Testis (tissue), 3 donors: Measurements from ENCODE around the gene MINDY3. TPM values are rescaled to one million over a fixed set of nuclear protein-coding genes. Genes with fewer than 3 reads are reported as not detected.

Experiments used
- DNase-seq: peaks from one replicate; pipeline ENCODE4 v3.0.0-alpha.2; 2019
- H3K27ac ChIP-seq, 2 donors: fragments of 200-600 bp; sonication (generic); one replicate each; pipeline ENCODE4 v1.5.1; 2019
- H3K27me3 ChIP-seq: fragments of 200-600 bp; sonication (generic); one replicate; pipeline ENCODE4 v1.5.1; 2019
- H3K36me3 ChIP-seq: fragments of 200-600 bp; sonication (generic); one replicate; pipeline ENCODE4 v1.5.1; 2017; ENCODE audit warnings: low read depth; ENCODE audit errors: missing control alignments
- H3K4me1 ChIP-seq: fragments of 200-600 bp; sonication (generic); one replicate; pipeline ENCODE4 v1.5.1; 2019
- H3K4me3 ChIP-seq, 2 donors: fragments of 200-600 bp; sonication (generic); one replicate each; pipeline ENCODE4 v1.5.1; 2017 to 2019
- H3K9me3 ChIP-seq: fragments of 200-600 bp; sonication (generic); one replicate; pipeline ENCODE4 v1.5.1; 2017
- CTCF ChIP-seq, 3 experiments: fragments of 450-650 bp in 2 of 3; fragments of 200-600 bp in 1 of 3; sonication (generic) in 1 of 3; IDR thresholded peaks; one replicate each; pipeline ENCODE4 v1.5.1; 2016 to 2019; ENCODE audit warnings: antibody characterized with exemption in 3 of 3, mild to moderate bottlenecking in 2 of 3, moderate library complexity in 1 of 3
- POLR2A ChIP-seq: fragments of 450-650 bp; IDR thresholded peaks from one replicate; pipeline ENCODE4 v1.6.1; 2017; ENCODE audit warnings: antibody characterized with exemption, mild to moderate bottlenecking, moderate library complexity
- WGBS, 2 donors: methylation state at CpG; one replicate each; pipeline ENCODE4 v1.1.5; 2018; 5-methylcytosine and 5-hydroxymethylcytosine counted together
- intact Hi-C: fragments of 100-400 bp; cut with DNase I; formaldehyde crosslinking; loops from one replicate; pipeline ENCODE4 v1.15.1; 2023; ENCODE audit warnings: low total_unique reads
- polyA plus RNA-seq: library from polyadenylated mRNA; stranded (reverse); fragments of 350-450 nt; fragmentation: Illumina TruSeq; extraction: RNeasy Lipid Tissue Mini Kit (QIAGEN cat#74804); gene quantifications from one replicate; pipeline ENCODE4 v1.2.3, GENCODE V29; 2014; ENCODE audit warnings: low read depth, low replicate concordance; ENCODE audit not compliant: insufficient read depth
- total RNA-seq, 2 donors: library from RNA; depleted of rRNA; stranded (reverse); fragments of >200 nt; gene quantifications; one replicate each; pipeline ENCODE4 v1.2.3, GENCODE V29; 2016

The MINDY3 gene
- total and polyA plus RNA-seq, 3 donors from 2014 or later: 33.9 to 39.8 (median 39.6) TPM

- Histone ChIP-seq H3K4me3 (no peak overlapping the region), H3K27ac (no peak overlapping the region), H3K36me3 (no peaks in the 10 kb centered on the region), H3K4me1 (no peaks in the 10 kb centered on the region), H3K9me3 (no peaks in the 10 kb centered on the region), H3K27me3 (no peaks in the 10 kb centered on the region)
- intact Hi-C loops: no loop called here
- 86 to 90% methylated on average over 4 of the region's 4 CpGs for WGBS, 2 donors
- DNase-seq: no peak
- no peak for TF ChIP-seq CTCF (IDR thresholded peaks at IDR 0.05)
- TF ChIP-seq POLR2A: no peak
These were observed 56.2 kb downstream of the MINDY3 start for GRCh38 chr10:15804109-15804508.

- Histone ChIP-seq H3K27ac (no peak overlapping the region), H3K4me3 (no peak overlapping the region), H3K4me1 (no peaks in the 10 kb centered on the region), H3K36me3 (no peaks in the 10 kb centered on the region), H3K27me3 (no peaks in the 10 kb centered on the region), H3K9me3 (no peaks in the 10 kb centered on the region)
- WGBS, 2 donors: 69 to 95% methylated on average over 3 of the region's 3 CpGs
- DNase-seq: no peak
- TF ChIP-seq CTCF (IDR thresholded peaks at IDR 0.05) (no peak), POLR2A (no peak)
- intact Hi-C loops: no loop called here
These were observed 57.8 kb downstream of the MINDY3 start for GRCh38 chr10:15802375-15802949.

- WGBS, 2 donors: 91 to 99% methylated on average over 3 of the region's 3 CpGs
These were observed 58.7 kb downstream of the MINDY3 start for GRCh38 chr10:15801641-15802040.

GRCh38 chr10:15801147-15801546, 59.2 kb downstream of the MINDY3 start:
- DNase-seq: no peak
- Histone ChIP-seq H3K9me3 (no peaks in the 10 kb centered on the region), H3K36me3 (no peaks in the 10 kb centered on the region), H3K4me1 (no peaks in the 10 kb centered on the region), H3K4me3 (no peak overlapping the region), H3K27me3 (no peaks in the 10 kb centered on the region), H3K27ac (no peak overlapping the region)
- TF ChIP-seq POLR2A: no peak
- TF ChIP-seq CTCF (IDR thresholded peaks at IDR 0.05): no peak
- 85 to 91% methylated on average over 1 of the region's 1 CpG for WGBS, 2 donors
- intact Hi-C loops: no loop called here

More at GRCh38 chr10:15801641-15802040, 58.7 kb downstream of the MINDY3 start:
- no peaks in the 10 kb centered on the region for H3K4me1 ChIP-seq
- no peak overlapping the region for H3K4me3 ChIP-seq
- H3K27ac ChIP-seq: no peak overlapping the region
- no peak for TF ChIP-seq CTCF (IDR thresholded peaks at IDR 0.05)
- no peaks in the 10 kb centered on the region for H3K27me3 ChIP-seq
- intact Hi-C loops: no loop called here
- no peaks in the 10 kb centered on the region for H3K9me3 ChIP-seq
- DNase-seq: no peak
- no peaks in the 10 kb centered on the region for H3K36me3 ChIP-seq

- Histone ChIP-seq H3K9me3 (no peaks in the 10 kb centered on the region), H3K27ac (no peak overlapping the region), H3K36me3 (no peaks in the 10 kb centered on the region), H3K4me3 (no peak overlapping the region), H3K27me3 (no peaks in the 10 kb centered on the region), H3K4me1 (peaks cover 2% of the 10 kb centered on the region)
- TF ChIP-seq CTCF (IDR thresholded peaks at IDR 0.05) (no peak), POLR2A (no peak)
- 69 to 80% methylated on average over 2 of the region's 2 CpGs for whole genome bisulfite sequencing, 2 donors
- no peak for DNase-seq
- intact Hi-C loops: no loop called here
These were observed 63.0 kb downstream of the MINDY3 start for GRCh38 chr10:15797346-15797745.
